Middle frontal gyrus (tissue), 1 donor: ENCODE results near the gene GPR107.

Experiments
- DNase-seq: peaks from one replicate; pipeline ENCODE4 v3.0.0-alpha.2; 2015; ENCODE audit warnings: low spot score; ENCODE audit errors: extremely low spot score

Gene GPR107

DNA sequence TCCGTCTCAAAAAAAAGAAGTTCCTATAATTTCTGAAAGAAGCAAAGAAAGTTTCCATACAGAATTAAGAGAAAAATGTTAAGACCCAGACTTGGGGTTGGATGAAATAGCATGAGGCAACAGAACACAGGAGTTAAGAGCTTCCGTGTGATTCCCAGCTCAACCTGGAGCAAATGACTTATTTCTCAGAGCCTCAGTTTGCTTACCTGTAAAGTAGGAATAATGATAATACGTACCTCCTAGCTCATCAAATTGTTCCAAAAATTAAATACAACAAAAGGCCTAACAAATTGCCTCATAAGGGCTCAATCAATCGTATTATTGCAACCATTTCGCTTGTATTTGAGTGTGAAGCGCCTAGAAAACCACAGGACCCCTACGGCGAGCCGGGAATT is 600 bp upstream of the GPR107 start:
- no peak for DNase-seq

DNA sequence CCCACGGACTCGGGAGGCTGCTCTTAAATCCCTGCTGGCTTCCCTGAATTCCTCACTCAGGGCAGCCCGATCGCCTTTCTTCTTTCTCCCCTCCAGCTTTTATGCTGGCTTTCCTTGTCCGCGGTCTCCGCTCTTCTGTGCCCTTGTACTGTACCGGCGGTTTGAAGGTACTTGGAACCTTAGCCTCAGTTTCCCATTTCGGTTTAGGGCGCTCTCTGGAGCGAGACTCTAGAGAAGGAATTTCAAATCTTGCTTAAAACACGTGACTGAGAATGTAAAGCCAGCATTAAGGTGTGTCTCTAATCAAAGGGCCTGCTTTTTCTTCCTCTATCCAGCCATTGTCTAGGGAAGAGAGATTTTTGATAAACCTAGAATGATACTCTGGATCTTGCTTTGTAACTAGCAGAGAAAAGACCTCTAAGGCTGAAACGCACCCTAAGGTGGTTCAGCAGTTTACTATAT is 650 bp downstream of the GPR107 start:
- DNase-seq: no peak

DNA sequence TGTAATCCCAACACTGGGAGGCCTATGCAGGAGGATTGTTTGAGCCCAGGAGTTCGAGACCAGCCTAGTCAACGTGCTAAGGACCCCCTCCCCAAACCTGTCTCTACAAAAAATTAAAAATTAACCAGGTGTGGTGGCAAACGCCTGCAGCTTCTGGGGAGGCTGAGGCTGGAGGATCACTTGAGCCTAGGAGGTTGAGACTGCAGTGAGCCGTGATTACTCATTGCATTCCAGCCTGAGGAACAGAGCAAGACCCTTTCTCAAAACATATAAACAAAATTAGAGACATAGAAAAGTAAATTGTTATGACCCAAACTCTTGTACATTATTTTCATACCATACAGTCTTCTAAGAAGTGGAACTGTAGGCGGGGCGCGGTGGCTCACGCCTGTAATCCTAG is 1.1 kb downstream of the GPR107 start:
- DNase-seq: no peak

DNA sequence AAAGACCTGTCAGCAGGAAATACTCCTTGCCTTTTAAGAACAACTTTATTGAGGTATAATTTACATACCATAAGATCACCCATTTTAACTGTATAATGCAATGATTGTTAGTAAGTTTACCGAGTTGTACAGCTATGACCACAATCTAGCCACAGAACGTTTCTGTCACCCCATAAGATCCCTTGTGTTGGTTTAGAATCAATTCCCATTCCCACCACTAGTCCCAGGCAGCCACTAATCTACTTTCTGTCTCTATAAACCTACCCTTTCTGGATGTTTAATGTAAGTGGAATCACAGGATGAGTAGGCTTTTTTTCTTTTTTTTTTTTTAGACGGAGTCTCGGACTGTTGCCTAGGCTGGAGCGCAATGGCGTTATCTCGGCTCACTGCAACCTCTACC is 4.4 kb downstream of the GPR107 start:
- no peak for DNase-seq

DNA sequence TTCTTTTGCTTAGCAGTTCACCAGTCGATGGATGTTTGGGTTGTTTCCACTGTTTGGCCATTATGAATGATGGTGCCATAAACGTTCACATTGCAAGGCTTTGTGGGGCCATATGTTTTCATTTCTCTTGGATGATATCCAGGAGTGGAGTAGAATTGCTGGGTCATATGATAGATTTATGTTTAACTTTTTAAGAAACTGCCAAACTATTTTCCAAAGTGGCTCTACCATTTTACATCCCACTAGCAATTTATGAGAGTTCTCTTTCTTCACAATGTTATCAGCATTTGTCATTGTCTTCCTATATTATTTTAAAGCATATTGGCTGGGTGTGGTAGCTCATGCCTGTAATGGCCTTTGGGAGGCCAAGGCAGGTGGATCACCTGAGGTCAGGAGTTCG is 5.2 kb downstream of the GPR107 start:
- DNase-seq: no peak

DNA sequence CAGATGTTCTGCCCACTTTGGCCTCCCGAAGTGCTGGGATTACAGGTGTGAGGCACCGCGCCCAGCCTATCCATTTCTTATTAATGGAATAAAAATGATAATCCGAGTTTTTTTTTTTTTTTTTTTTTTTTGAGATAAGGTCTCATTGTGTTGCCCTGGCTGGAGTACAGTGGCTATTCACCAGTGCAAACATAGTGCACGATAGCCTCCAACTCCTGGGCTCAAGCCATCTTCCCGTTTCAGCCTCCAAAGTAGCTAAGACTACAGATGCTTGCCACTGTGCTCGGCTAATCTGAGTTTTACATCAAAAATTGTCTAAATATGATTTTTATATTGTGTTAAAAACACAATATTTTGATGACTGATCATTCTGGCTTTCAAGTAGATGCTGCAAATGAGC is 6.6 kb downstream of the GPR107 start:
- DNase-seq: no peak

DNA sequence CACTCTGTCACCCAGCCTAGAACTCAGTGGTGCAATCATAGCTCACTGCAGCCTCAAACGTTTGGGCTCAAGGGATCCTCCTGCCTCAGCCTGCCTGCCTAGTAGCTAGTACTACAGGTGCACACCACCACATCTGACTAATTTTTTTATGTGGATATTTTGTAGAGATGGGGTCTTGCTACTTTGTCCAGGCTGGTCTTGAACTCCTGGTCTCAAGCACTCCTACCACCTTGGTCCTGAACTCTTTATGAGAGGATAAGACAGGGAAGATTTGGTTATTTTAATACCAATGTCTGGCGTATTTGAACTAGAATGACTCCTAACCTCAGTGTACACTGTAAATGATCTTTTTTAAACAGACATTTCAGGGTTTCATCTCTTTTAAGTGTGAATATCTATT is 9.0 kb downstream of the GPR107 start:
- no peak for DNase-seq

DNA sequence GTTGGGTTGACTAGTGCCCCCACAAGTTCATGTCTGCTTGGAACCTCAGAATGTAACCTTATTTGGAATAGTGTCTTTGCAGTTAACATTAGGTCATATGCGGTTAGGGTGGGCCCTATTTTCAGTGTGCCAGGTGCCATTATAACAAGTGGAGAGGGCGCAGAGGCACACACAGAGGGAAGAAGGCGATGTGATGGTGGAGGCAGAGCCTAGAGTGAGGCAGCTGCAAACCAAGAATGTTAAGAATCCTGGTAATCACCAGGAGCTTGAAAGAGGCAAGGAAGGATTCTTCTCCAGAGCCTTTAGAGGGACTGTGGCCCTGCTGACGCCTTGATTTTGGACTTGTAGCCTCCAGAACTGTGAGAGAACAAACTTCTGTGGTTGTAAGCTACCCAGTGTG is 10.9 kb downstream of the GPR107 start:
- no peak for DNase-seq

DNA sequence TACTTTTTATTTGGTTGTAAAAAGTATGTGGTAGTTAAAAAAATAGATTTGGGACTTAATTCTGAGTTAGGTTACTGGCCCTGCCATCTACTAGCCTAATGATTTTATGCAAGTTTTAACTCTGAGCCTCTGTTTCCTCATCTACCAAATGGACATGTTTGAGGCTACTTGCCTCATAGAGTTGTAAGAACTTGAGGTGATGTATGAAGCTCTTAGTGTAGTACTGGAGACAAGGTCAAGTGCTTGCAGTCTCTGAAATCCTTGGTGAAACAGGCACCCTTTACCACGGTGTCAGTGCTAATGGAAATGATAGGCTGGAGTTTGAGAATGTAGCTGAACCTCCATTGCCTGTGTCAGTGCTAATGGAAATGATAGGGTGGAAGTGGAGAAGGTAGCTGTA is 15.3 kb downstream of the GPR107 start:
- no peak for DNase-seq

DNA sequence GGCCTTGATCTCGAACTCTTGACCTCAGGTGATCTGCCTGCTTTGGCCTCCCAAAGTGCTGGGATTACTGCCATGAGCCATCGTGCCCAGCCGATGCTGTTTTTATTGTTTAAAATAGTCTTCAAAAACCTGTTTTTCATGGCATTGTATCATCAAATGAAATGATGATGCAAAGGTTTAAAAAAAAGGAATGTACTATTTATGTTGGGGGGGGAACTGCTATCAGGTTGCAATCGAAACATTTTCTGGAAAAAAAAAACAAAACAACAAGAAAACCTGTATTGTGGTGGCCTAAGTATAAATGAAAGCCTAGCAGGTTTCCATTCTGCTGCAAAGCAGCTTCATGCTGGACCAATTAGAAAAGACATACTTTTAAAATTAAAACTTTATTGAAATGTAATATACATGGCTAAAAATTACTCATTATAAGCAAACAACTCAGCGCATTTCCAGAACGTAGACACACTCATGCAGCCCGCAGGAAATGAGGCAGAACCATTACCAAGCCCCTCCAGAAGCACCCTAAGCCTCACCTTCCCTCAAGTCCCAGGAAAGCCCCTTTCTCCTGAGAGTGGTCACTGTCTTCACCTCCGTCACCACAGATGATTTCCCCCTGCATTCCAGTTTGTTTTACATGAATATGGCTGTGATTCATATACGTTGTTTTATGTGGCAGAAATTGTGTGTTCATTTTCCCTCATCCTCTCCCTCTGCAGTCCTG is 19.0 kb downstream of the GPR107 start:
- DNase-seq: no peak

DNA sequence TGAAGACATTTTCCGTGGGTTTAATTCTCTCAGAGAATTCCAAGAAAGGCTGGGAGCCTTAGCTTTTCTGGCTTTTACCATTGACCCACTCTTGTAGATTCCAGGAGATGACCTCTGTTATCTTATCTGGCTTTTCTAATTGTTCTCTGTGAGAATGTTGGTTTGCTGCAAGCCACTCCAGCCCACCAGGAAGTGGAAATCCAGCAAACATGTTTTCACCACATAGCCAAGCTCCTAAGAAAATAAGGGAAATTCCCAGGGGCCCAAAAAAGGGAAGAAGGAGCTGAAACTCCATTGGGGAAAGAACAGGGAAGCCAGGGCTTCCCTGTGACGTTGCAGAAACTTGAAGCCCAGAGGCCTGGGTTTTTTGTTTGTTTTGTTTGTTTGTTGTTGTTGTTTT is 19.7 kb downstream of the GPR107 start:
- DNase-seq: no peak

DNA sequence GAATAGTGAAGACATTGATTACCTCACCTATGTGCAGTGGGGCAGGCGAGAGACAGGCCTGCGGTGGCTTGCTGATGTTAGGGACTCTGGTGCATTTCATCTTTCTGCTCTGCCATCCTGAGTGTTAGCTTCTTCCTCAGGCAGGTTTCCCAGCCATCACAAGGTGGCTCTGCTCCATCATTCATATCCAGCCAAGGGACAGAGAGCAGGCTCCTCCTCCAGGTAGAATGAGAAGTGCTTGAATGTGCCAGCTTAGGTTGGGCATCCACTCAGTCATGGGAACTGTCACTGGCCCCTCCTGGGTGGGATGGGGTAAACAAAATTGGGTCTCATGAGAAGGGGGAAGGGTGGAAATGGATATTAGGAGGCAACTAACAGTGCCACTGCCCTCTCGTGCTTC is 24.8 kb downstream of the GPR107 start:
- DNase-seq: no peak

DNA sequence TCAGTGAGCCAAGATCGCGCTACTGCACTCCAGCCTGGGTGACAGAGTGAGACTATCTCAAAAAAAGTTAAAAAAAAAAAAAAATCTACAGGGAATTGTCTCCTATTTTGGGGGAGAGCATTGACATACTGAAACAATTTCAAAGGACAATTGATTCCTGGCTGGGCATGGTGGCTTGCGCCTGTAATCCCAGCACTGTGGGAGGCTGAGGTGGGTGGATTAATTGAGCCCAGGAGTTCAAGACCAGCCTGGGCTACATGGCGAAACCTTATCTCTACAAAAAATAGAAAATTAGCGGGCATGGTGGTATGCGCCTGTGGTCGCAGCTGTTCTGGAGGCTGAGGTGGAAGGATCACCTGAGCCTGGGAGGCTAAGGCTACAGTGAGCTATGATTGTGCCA is 30.6 kb downstream of the GPR107 start:
- DNase-seq: no peak

DNA sequence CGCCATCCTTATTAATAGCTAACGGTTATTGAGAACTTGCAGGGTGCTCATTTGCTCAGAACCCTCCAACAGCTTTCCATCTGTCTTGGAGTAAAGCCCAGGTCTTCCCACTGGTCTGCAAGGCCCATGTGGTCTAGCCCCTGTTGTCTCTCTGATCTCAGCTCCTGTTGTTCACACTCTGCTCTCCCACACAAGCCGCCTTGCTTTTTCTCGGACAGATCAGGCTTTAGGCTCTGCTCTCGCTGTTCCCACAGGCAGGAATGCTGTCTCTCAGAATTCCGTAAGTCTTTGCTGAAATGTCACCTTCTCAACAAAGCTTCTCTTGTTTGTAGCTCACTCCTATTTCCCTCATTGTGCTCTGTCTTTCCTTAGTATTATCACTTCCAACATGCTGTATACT is 34.3 kb downstream of the GPR107 start:
- DNase-seq: no peak

DNA sequence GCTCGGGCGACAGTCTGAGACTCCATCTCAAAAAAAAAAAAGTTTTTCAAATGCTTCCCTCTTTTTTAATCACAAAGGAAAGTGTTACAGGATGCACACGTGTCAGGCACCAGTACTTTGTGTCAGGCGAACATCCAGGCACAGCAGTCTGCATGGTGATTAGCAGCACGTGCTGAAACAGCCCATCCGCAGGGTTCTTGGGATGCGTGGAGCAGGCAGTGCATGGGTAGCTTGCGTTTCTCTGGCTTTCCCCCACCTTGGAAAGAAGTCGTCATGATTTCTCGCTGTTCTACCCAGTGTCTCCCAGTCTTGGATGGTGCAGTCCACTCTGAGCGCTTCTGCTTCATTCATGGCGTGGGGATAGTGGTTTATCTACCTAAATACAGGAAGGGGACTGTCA is 35.4 kb downstream of the GPR107 start:
- no peak for DNase-seq

DNA sequence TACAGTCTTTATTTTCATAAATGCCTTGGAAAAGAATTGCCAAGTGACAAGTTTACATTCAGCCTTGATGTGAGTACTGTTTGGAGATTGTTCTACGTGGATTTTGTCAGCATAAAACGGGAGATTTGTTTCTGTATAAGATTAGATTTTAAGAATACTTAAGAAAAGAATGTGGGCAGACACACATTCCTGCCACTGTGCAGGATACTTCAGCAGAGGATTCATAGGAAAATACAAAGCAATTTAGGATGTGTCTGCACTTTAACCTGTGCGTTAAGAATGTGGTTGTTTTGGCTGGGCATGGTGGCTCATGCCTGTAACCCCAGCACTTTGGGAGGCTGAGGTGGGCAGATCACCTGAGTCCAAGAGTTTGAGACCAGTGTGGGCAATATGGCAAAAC is 37.2 kb downstream of the GPR107 start:
- no peak for DNase-seq

DNA sequence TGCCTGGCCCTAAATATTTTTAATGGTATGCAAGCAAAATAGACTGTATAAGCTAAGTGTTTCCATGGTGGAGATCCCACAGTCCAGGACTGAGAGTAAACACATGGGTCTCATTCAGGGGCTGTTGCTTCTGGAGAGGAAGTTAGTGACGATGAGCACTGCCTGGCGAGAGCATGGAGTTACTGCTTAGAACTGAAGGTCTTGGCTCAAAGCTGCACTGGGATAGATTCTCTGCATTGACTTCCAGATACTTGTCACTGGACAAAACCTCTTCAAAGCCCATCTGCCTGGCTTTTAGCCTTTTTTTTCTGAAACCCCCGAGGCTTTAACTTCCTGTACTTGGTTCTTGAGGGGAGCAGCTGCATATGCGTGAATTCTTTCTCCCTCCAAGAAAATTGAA is 39.2 kb downstream of the GPR107 start:
- DNase-seq: no peak

DNA sequence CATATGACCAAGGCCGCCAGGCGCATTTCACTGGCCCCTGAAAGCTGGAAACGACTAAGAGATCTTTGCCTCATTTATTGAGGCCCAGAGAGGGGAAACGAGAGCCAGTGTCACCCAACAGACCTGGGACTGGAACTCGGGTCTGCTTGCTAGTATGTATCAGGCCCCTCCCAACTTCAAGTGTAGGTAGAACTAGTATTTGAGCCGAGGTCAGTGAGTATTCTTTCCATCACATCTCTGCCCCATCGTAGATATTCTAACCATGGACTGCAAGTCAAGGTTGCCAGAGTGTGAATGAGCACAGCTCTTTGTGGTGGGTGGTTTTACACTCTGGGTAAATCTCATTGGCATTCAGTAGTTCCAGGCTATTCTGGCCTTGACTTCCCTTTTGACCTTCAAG is 42.2 kb downstream of the GPR107 start:
- no peak for DNase-seq

DNA sequence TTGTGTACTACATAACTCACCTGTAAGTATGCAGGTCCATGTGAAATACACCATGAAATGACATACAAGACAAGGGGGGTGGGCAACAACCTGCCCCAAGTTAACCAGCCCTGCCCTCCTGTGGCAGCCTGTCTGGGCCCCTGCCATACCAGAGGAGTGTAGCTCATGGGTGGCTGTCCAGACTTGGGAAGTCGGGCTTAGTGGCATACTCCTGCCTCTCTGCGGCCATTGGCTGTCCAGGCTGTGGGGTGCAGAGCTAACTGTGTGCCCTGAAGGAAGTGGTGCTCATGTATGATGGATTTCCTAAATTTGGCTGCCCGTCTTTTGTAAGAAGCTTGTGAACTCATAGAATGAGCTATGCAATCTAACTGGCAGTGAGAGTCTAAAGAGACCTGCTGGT is 47.0 kb downstream of the GPR107 start:
- no peak for DNase-seq

DNA sequence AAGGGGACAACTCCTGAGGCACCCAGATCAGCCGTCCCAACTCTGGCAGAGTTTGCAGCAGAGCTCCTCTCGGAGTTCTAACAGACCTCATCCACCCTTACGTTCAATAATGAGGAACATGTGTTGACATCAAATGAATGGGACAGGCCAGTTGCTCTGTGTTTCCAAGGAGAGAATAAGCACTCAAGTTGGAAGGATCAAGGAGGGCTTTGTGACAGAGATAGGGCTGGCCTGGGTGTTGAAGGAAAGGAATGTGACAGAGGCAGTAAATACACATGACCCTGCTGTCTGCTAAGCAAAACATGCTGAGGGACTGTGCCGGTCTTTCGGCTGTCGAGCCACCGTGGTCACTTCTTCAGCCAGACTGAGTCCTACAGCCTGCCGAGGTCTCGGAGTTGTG is 48.2 kb downstream of the GPR107 start:
- DNase-seq: no peak

DNA sequence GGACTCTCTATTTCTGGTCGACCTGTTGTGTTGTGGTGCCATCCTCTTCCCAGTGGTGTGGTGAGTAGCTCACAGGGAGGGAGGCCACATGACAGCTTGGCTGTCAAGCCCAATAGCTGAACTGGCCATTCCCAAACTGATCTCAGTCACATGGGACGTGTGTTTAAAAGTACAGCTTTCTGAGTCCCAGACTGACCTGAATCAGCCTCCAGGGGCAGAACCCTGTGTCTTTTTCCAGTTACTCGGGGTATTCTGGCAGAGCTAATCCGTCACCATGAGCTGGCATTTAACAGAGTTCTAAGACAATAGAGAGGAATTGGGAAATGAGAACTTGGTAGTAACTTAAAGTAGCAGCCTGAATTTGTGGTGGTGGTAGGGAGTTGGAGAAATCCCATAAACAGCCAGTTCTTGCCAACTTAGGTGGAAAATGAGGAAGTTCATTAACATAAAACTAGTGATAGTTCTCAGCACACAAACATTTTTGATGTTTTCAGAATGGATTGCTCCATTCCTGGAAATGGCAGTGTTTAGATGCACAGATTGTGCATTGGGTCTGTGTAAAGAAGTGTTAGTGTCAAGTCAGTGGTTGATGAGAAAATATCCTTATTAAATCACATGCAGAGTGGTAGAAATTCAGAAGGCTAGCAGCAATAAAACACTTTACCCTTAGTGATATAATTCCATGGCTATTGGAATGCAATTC is 50.9 kb downstream of the GPR107 start:
- DNase-seq: no peak

DNA sequence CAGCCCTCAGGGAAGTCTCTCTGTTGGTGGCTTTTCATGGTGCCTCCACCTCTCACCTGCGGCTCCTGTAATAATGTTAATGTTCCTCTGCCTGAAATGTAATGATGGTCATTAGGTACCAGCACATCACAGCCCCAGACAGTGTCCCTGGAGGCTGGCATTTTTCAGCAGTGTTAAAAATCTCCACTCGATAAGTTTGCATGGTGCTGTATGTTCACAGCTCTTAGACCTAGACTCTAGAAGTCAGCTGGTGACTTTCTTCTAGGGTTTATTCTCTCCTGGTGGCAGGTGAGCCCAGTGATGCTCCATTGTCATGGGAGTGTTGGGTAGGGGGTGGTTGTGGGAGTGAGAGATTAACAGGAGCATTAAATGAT is 53.1 kb downstream of the GPR107 start:
- no peak for DNase-seq

DNA sequence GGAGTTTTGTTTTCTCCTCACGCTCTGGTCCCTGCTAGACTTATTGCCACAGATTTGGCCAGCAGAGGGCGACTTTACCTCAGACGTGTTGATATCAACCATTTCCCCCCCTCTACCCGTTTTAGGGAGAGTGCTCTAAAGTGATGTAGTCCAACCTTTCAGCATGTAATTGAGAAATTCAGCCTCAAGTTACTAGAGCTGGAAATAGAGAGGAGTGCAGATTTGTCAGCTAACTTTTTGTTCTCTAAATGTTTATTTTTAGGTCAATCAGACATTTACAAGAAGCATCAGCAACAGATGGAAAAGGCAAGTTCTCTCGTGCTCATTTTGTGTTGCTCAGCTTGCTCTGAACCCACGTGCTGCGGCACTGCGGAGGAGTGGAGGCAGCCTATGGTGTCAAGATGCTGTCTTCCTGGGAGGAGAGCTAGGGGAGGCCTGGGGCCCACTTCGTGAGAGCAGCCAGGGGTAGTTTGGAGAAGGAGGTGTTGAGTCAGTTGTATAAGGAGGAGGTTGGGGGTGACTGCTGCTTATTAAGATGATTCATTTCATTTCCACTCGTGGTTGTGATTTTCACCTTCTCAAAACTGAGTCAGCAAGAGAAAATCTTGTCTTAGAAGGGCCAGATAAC is 53.6 kb downstream of the GPR107 start:
- peak; percentile 85 for DNase-seq
